HepG2 (cell line): ENCODE results near the gene DCTN4.

ENCODE experiments used
- MXI1 ChIP-seq: IDR thresholded peaks from 3 replicates; pipeline ENCODE4 v1.6.1; 2012; ENCODE audit warnings: low read depth, low read length, inconsistent platforms, borderline replicate concordance
- ZNF580 ChIP-seq: IDR thresholded peaks from 2 replicates; pipeline ENCODE4 v1.6.1; 2016; ENCODE audit warnings: low read depth, borderline replicate concordance
- ZNF766 ChIP-seq: sonication (generic); formaldehyde crosslinking; IDR thresholded peaks from 2 replicates; pipeline ENCODE4 v1.5.0; 2020; ENCODE audit warnings: missing genetic modification reagents, borderline replicate concordance

GRCh38 chr5:150670948-150671310 lies 87.9 kb downstream of the DCTN4 start:
- no peak for TF ChIP-seq MXI1
- no peak for TF ChIP-seq ZNF580 (CRISPR knock-in tag)
- TF ChIP-seq ZNF766 (CRISPR knock-in tag): no peak
